Adrenal gland (tissue), 19 donors: Measurements from ENCODE around the gene RNFT1. TPM values are rescaled to one million over a fixed set of nuclear protein-coding genes. Genes with fewer than 3 reads are reported as not detected.
"Not testable (repeated sequence)": the region's sequence is repeated elsewhere in the genome, so short reads cannot be mapped to it uniquely, and the experiment has no call there.

ENCODE experiments used
- DNase-seq, 7 donors: peaks; one replicate each; pipeline ENCODE4 v3.0.0-alpha.2; 2019 to 2020
- H3K27ac ChIP-seq, 5 donors: fragments of 200-600 bp; sonication (generic) in 4 of 5; 1 replicate in 3 of 5; 2 replicates in 2 of 5; pipeline versions ENCODE4 v1.5.1 to v1.8.0; 2016 to 2020; ENCODE audit warnings: mild to moderate bottlenecking in 1 of 5
- H3K27me3 ChIP-seq: fragments of 200-600 bp; 2 replicates; pipeline ENCODE4 v1.8.0; 2021
- H3K36me3 ChIP-seq, 2 donors: fragments of 200-600 bp; replicated peaks in 1 of 2; 1 replicate in 1 of 2; 2 replicates in 1 of 2; pipeline versions ENCODE4 v1.5.1 to v1.8.0; 2018 to 2022
- H3K4me1 ChIP-seq, 2 donors: fragments of 200-600 bp; replicated peaks in 1 of 2; 1 replicate in 1 of 2; 2 replicates in 1 of 2; pipeline versions ENCODE4 v1.5.1 to v1.8.0; 2018 to 2021
- H3K4me3 ChIP-seq, 4 donors: fragments of 200-600 bp; sonication (generic) in 3 of 4; one replicate each; pipeline ENCODE4 v1.5.1; 2016 to 2018
- H3K9me3 ChIP-seq, 3 donors: fragments of 200-600 bp; sonication (generic) in 1 of 3; replicated peaks in 1 of 3; 1 replicate in 2 of 3; 2 replicates in 1 of 3; pipeline versions ENCODE4 v1.5.1 to v1.8.0; 2016 to 2021
- POLR2A ChIP-seq, 2 donors: fragments of 450-650 bp; IDR thresholded peaks; one replicate each; pipeline ENCODE4 v1.6.1; 2017; ENCODE audit warnings: antibody characterized with exemption in 2 of 2, mild to moderate bottlenecking in 2 of 2, moderate library complexity in 1 of 2
- WGBS, 4 donors: extraction: QIAGEN DNeasy Blood & Tissue Kit in 2 of 4; methylation state at CpG; one replicate each; pipeline versions ENCODE4 v1.1.5 to v1.1.7; 2013 to 2017; 5-methylcytosine and 5-hydroxymethylcytosine counted together
- intact Hi-C, 2 donors: fragments of 100-400 bp; cut with DNase I; formaldehyde crosslinking; loops; one replicate each; pipeline versions ENCODE4 v1.14.1 to v1.15.0; 2022 to 2023
- long read RNA-seq, 10 donors: library from polyadenylated mRNA in 3 of 10; unstranded in 2 of 10; stranded (forward) in 1 of 10; transcript quantifications; one replicate each; pipeline ENCODE4 v2.0.0 and lab custom pipeline, GENCODE V29; 2021 to 2026
- polyA plus RNA-seq, 3 donors: library from polyadenylated mRNA; stranded (reverse); fragments of 200-250 nt in 2 of 3; fragments of 350-450 nt in 1 of 3; fragmentation: Illumina TruSeq in 1 of 3; extraction: RNeasy Lipid Tissue Mini Kit (QIAGEN cat#74804) in 1 of 3; gene quantifications; one replicate each; pipeline ENCODE4 v1.2.3, GENCODE V29; 2013 to 2014
- total RNA-seq, 9 donors: library from RNA; depleted of rRNA in 4 of 9; stranded (reverse); fragments of >200 nt in 4 of 9; fragments of 120-200 nt in 1 of 9; fragmentation: NEBNext Ultra II Directional in 1 of 9; extraction: Animal tissue kit (Norgen Biotek cat#: 25700) in 1 of 9; gene quantifications; one replicate each; pipeline versions ENCODE4 v1.1.0 to v1.2.4, GENCODE V29; 2013 to 2023
- TF ChIP-seq, protein P1 (sequence below), 6 experiments: fragments of 450-650 bp in 4 of 6; fragments of 200-600 bp in 2 of 6; sonication (generic) in 1 of 6; IDR thresholded peaks; 1 replicate in 5 of 6; 2 replicates in 1 of 6; pipeline versions ENCODE4 v1.5.1 to v1.8.0; 2016 to 2021; ENCODE audit warnings: antibody characterized with exemption in 6 of 6, mild to moderate bottlenecking in 2 of 6, moderate library complexity in 1 of 6
- donor health status: healthy with polysubstance abuse.
- donor health status: Bipolar disorder and iron deficiency.
- donor health status: DM: yes; HTN: yes; CAD: no.
- donor health status: DM: no; HTN: no; CAD: no.
- donor health status: DM: no; HTN: no; CAD: no.
- donor health status: DM: yes; HTN: yes; CAD: no.

The RNFT1 gene, protein sequence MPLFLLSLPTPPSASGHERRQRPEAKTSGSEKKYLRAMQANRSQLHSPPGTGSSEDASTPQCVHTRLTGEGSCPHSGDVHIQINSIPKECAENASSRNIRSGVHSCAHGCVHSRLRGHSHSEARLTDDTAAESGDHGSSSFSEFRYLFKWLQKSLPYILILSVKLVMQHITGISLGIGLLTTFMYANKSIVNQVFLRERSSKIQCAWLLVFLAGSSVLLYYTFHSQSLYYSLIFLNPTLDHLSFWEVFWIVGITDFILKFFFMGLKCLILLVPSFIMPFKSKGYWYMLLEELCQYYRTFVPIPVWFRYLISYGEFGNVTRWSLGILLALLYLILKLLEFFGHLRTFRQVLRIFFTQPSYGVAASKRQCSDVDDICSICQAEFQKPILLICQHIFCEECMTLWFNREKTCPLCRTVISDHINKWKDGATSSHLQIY
- 10 to 100 TPM; 12.2 to 31.7 (median 23.9) TPM for total RNA-seq
- 10 to 100 TPM in 2 of 3 donors, 1 to 10 TPM in 1; 9.8 to 29.7 (median 23.3) TPM for polyA plus RNA-seq
- long read RNA-seq, donor 1, transcript RNFT1-201 (9 exons, 2,101 nt) = major isoform, 12 of 27 reads
- long read RNA-seq, donor 1, partial matches to known transcripts = 7 of 27 reads
- long read RNA-seq, donor 1, other reads (novel, unspliced or antisense) = 0 of 27 reads
- long read RNA-seq, donor 2, transcript RNFT1-201 (9 exons, 2,101 nt) = major isoform, 5 of 10 reads
- long read RNA-seq, donor 2, partial matches to known transcripts = 0 of 10 reads
- long read RNA-seq, donor 2, other reads (novel, unspliced or antisense) = 0 of 10 reads
- long read RNA-seq, donor 3, partial matches to known transcripts = 0 of 5 reads
- long read RNA-seq, donor 3, other reads (novel, unspliced or antisense) = 0 of 5 reads
- long read RNA-seq, donor 4, transcript RNFT1-201 (9 exons, 2,101 nt) = major isoform, 9 of 17 reads
- long read RNA-seq, donor 4, partial matches to known transcripts = 1 of 17 reads
- long read RNA-seq, donor 4, other reads (novel, unspliced or antisense) = 1 of 17 reads
- long read RNA-seq, donor 5, transcript RNFT1-201 (9 exons, 2,101 nt) = major isoform, 22 of 36 reads
- long read RNA-seq, donor 5, transcript RNFT1-204 (8 exons, 1,893 nt) = minor isoform, 6 of 36 reads
- long read RNA-seq, donor 5, partial matches to known transcripts = 4 of 36 reads
- long read RNA-seq, donor 5, other reads (novel, unspliced or antisense) = 2 of 36 reads
- long read RNA-seq, donor 6, partial matches to known transcripts = 1 of 8 reads
- long read RNA-seq, donor 6, other reads (novel, unspliced or antisense) = 1 of 8 reads
- long read RNA-seq, donor 7, partial matches to known transcripts = 0 of 4 reads
- long read RNA-seq, donor 7, other reads (novel, unspliced or antisense) = 0 of 4 reads
- long read RNA-seq, donor 8, transcript RNFT1-201 (9 exons, 2,101 nt) = major isoform, 10 of 15 reads
- long read RNA-seq, donor 8, partial matches to known transcripts = 0 of 15 reads
- long read RNA-seq, donor 8, other reads (novel, unspliced or antisense) = 0 of 15 reads
- long read RNA-seq, donor 9, transcript RNFT1-201 (9 exons, 2,101 nt) = minor isoform, 5 of 33 reads
- long read RNA-seq, donor 9, transcript RNFT1-202 (7 exons, 1,809 nt) = major isoform, 6 of 33 reads
- long read RNA-seq, donor 9, partial matches to known transcripts = 21 of 33 reads
- long read RNA-seq, donor 9, other reads (novel, unspliced or antisense) = 0 of 33 reads
- long read RNA-seq, donor 10, partial matches to known transcripts = 0 of 4 reads
- long read RNA-seq, donor 10, other reads (novel, unspliced or antisense) = 0 of 4 reads

DNA sequence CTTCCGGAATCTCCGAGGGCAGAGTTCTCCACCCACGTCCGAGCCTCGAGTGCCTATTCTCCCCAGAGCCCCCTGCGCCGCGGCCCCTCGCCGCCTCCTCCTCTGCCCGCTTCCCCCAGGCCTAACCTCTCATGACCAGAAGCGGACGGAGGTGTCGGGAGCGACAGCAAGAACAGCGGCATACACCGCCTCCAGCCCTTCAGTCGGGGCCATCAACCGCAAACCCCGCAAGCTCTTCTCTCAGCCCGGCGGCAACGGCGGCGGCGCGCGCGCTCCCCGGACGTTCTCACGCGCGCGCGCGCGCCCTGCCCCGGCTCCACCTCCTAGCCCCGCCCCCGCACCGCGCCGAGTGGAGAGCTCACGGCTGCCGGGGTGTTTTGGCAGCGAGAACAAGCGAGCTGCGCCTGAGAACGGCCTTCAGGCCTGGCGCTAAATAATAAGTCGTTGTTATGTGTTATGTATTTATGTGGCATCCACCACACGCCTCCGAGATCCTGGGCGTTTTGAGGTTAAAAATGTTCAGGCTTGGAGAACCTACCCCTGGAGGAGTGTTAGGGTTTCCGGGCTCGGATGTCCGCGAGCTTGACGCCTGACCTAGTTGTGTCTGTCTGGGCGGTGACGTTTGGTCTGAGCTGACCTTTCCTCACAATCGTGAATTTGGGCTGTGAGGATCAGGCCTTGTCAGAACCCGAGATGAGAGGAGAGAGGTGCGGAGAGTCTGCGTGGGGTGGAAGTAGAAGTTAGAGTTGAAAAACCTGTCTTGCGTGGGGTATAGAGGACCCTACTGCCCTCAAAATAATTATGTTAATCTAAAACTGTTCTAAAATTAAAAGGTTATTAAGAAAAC is at the start of gene RNFT1:
Gene RNFT1 (minus strand): TSS at position 259 of the 847 bp plus-strand sequence. CDS start 77 bp downstream, at position 182.
- 1 to 3% (median 2%) methylated on average over 25 to 67 of the region's 67 CpGs for WGBS, 4 donors
- intact Hi-C loops = no loop called here
- H3K36me3 ChIP-seq = no peaks in the 10 kb centered on the region
- H3K27ac ChIP-seq = peak within 1 kb of the TSS; percentile 79 to 96 (median 93)
- no peaks in the 10 kb centered on the region for H3K9me3 ChIP-seq
- peak; percentile 53 to 82 for TF ChIP-seq POLR2A (IDR thresholded peaks at IDR 0.05)
- TF ChIP-seq, protein P1, sequence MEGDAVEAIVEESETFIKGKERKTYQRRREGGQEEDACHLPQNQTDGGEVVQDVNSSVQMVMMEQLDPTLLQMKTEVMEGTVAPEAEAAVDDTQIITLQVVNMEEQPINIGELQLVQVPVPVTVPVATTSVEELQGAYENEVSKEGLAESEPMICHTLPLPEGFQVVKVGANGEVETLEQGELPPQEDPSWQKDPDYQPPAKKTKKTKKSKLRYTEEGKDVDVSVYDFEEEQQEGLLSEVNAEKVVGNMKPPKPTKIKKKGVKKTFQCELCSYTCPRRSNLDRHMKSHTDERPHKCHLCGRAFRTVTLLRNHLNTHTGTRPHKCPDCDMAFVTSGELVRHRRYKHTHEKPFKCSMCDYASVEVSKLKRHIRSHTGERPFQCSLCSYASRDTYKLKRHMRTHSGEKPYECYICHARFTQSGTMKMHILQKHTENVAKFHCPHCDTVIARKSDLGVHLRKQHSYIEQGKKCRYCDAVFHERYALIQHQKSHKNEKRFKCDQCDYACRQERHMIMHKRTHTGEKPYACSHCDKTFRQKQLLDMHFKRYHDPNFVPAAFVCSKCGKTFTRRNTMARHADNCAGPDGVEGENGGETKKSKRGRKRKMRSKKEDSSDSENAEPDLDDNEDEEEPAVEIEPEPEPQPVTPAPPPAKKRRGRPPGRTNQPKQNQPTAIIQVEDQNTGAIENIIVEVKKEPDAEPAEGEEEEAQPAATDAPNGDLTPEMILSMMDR (IDR thresholded peaks at IDR 0.05) = no peak
- peaks cover 11 to 25% of the 10 kb centered on the region in 2 donors for H3K4me1 ChIP-seq
- peak within 1 kb of the TSS; percentile 28 to 76 (median 44) for H3K4me3 ChIP-seq
- DNase-seq = peak; percentile 90 to 95 (median 93)
- no peaks in the 10 kb centered on the region for H3K27me3 ChIP-seq

DNA sequence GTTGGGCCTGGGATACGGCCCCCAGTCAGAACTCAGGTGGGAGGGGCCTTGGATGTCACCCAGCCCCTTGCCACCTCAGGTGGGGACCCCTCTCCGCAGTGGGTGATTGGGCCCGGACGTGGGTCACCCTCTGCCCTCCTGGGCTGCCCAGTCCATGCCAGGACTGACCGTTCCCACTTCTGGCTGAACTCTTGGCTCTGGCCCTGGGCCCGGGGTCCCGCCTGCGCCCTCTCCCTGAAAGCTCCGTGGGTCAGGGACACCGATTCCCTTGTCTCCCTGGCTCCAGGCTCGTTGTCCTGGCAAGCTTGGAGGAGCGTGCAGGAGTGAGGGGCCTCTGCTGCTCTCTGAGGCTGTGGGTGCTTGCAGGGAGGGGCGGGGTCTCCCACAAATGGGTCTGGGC is 44.8 kb upstream of the RNFT1 start:
- H3K27ac ChIP-seq, H3K4me3 ChIP-seq, H3K4me1 ChIP-seq, H3K36me3 ChIP-seq, intact Hi-C loops, H3K9me3 ChIP-seq, H3K27me3 ChIP-seq, DNase-seq: not testable (repeated sequence)
- 79% methylated on average over 6 of the region's 13 CpGs; no CpG with 5 or more reads in 3 of the 4 donors for WGBS, 4 donors

DNA sequence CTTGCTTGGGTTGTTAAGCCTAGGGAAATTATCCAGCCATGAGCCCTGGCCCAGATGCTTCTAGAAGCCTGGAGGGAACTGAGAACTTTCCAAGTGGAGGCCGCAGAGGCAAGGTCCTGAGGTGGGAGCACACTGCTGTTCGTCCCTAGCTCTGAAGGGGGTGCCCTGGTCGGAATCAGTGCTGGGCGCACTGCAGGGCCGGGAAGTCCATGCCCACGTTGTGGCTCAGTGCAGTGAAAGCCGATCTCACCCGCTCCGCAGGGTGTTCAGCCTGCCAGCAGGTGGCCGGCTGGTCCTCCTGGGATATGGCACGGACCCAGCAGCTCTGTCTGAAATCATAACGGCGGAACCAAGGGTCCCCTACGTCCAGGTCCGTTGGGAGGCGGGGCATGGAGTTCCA is 43.8 kb upstream of the RNFT1 start:
- H3K9me3 ChIP-seq, DNase-seq, intact Hi-C loops, H3K27me3 ChIP-seq, H3K27ac ChIP-seq, H3K4me3 ChIP-seq, H3K36me3 ChIP-seq, H3K4me1 ChIP-seq: not testable (repeated sequence)
- WGBS, 4 donors = 81 to 88% methylated on average over 5 to 6 of the region's 16 CpGs; no CpG with 5 or more reads in 2 of the 4 donors

DNA sequence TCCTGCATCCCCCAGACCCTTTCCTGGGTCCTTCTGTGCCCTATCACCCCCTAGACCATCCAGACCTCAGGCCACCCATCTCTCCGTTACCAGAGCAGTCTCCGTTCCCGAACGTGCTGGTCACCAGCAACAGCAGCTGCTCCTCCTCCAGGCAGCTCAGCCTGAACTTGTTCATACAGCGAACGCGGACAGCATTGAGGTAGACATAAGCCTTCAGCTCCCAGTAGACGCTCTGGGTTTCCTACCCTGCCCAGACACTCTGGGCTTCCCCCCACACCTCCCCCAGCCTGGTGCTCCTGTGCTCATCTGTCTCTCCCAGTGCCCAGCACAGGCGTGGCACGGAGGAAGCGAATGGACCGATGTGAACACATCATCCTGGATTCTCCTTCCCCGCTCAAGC is 41.6 kb upstream of the RNFT1 start:
- Histone ChIP-seq H3K27me3 (no peaks in the 10 kb centered on the region), H3K4me1 (no peaks in the 10 kb centered on the region), H3K4me3 (no peak overlapping the region), H3K9me3 (no peaks in the 10 kb centered on the region), H3K36me3 (no peaks in the 10 kb centered on the region), H3K27ac (no peak overlapping the region)
- TF ChIP-seq, protein P1 (IDR thresholded peaks at IDR 0.05) = no peak
- TF ChIP-seq POLR2A (IDR thresholded peaks at IDR 0.05) = no peak
- no peak for DNase-seq
- intact Hi-C loops = no loop called here
- 90 to 95% (median 94%) methylated on average over 10 to 13 of the region's 13 CpGs for WGBS, 4 donors

DNA sequence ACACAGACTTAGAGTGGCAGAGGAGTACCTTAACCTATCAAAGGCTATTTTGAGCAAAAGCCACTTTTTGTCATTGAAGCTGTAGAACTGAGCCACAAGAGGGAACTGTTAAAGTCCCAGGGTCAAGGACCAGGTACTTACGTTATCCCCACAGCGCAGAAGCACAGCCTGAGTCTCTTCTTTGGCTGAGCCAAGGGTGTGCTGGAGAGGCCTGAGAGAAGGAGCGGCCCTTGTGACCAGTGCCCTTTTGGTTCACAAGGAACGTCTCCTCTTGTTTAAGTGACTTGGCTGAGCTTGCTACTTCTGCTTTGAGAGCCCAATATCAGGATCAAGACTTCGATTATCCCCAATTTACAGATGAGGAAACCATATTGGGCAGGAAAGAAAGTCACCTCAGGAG is 40.0 kb upstream of the RNFT1 start:
- H3K27ac ChIP-seq, H3K9me3 ChIP-seq, H3K4me3 ChIP-seq, H3K36me3 ChIP-seq, intact Hi-C loops, DNase-seq, H3K27me3 ChIP-seq, H3K4me1 ChIP-seq: not testable (repeated sequence)
- WGBS, 4 donors = 69 to 83% (median 79%) methylated on average over 5 of the region's 5 CpGs

DNA sequence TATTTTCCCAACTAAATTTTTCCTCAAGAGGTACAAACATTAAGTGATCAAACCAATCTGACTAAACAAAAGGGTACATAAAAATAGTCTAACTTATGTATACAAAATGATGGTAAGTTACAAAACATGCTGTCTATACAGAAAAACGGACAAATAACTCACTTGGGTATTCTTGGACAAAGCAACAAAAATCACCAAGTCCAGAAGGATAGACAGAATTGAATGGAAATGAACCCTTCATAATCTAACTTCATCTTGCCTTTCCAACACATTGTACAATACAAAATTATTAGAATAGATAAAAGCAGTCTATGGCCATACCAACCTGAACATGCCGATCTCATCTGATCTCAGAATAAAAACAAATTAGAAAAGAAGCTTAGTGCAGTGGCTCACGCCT is 37.9 kb upstream of the RNFT1 start:
- 78 to 90% (median 84%) methylated on average over 3 of the region's 3 CpGs for WGBS, 4 donors
- H3K9me3 ChIP-seq, intact Hi-C loops, H3K27me3 ChIP-seq, DNase-seq, H3K4me1 ChIP-seq, H3K36me3 ChIP-seq, H3K4me3 ChIP-seq, H3K27ac ChIP-seq: not testable (repeated sequence)

DNA sequence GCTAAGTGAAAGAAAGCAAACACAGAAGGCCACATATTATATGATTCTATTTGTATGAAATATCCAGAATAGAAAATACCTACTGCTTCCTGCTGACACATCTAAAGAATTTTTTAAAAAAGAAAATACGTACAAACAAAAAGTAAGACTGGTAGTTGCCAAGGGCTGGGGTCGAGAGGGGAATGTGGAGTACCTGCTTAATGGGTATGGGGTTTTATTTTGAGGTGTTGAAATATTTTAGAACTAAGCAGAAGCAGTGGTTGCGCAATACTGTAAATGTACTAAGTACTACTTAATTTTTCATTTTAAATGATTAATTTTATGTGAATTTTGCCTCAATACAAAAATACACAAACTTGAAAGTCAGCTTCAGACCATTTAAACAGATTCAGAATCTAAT is 32.1 kb upstream of the RNFT1 start:
- H3K4me3 ChIP-seq, H3K27ac ChIP-seq, intact Hi-C loops, H3K4me1 ChIP-seq, DNase-seq, H3K36me3 ChIP-seq, H3K9me3 ChIP-seq, H3K27me3 ChIP-seq: not testable (repeated sequence)
- WGBS, 4 donors = 65 to 75% (median 74%) methylated on average over 2 to 3 of the region's 3 CpGs
